Measurements from ENCODE around the gene ERRFI1. TPM values are rescaled to one million over a fixed set of nuclear protein-coding genes. Genes with fewer than 3 reads are reported as not detected.

Gene ERRFI1
- total and polyA plus RNA-seq, 10 donors = 2.0 to 12.5 (median 7.9) TPM

DNA sequence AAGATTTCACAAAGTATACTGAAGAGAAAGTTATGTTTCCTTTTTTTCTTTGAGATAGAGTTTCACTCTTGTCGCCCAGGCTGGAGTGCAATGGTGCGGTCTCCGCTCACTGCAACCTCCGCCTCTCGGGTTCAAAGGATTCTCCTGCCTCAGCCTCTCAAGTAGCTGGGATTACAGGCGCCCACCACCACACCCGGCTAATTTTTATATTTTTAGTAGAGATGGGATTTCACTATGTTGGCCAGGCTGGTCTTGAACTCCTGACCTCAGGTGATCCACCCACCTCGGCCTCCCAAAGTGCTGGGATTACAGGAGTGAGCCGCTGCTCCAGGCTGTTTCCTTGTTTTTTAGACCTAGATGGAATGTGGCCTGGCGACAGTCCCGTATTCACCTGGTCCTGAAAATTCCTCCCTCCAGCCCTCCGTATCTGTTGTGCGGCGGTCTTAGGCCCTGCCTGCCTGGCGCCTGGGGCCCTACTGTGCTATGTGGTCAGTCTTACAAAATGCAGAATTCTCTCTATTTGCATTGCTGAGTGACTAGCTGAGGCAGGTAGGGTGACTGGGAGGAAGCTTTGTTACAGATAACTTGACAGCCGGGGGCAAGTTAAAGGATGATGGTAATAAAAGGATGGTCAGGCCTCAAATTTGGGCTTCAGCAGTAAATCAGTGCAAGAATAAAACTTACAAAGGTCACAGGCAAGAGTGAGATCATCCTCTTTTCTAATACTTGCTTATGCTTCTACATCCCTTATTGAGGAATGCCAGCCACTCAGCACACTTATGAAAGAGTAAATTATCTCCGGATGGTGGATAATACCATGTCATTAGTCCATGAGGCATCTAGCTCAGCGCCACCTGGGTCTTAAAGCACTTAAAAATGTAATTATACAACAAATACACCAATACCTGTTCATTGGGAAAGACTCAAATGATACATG is 34.3 kb downstream of the ERRFI1 start:
- DNase-seq = no peak
- H3K9me3 ChIP-seq = no peaks in the 10 kb centered on the region
- H3K27ac ChIP-seq = no peak overlapping the region
- no peaks in the 10 kb centered on the region for H3K27me3 ChIP-seq (replicated peaks in 1 of 7)
- no peak overlapping the region for H3K4me3 ChIP-seq
- peaks cover 0 to 39% (median 6%) of the 10 kb centered on the region in 6 donors for H3K36me3 ChIP-seq
- intact Hi-C loops (cut with DNase I; ENCODE audit: low total_unique reads) = no loop called here
- 94 to 97% (median 96%) methylated on average over 18 of the region's 18 CpGs for WGBS, 5 donors
- H3K4me1 ChIP-seq = no peaks in the 10 kb centered on the region
- TF ChIP-seq POLR2A (IDR thresholded peaks at IDR 0.05) (no peak), POLR2AphosphoS5 (IDR thresholded peaks at IDR 0.05) (no peak), CTCF (IDR thresholded peaks at IDR 0.05 in 8 of 11, conservative IDR thresholded peaks at IDR 0.05 in 3 of 11) (no peak)

- Histone ChIP-seq H3K36me3 (peaks cover 0 to 53% (median 24%) of the 10 kb centered on the region in 6 donors), H3K27me3 (replicated peaks in 1 of 7) (no peaks in the 10 kb centered on the region), H3K4me1 (no peaks in the 10 kb centered on the region), H3K9me3 (no peaks in the 10 kb centered on the region), H3K4me3 (no peak overlapping the region), H3K27ac (peak overlapping the region in 1 of 8 donors; percentile 40)
- no peak for TF ChIP-seq POLR2AphosphoS5 (IDR thresholded peaks at IDR 0.05)
- no peak for TF ChIP-seq CTCF (IDR thresholded peaks at IDR 0.05 in 8 of 11, conservative IDR thresholded peaks at IDR 0.05 in 3 of 11)
- TF ChIP-seq POLR2A (IDR thresholded peaks at IDR 0.05) = no peak
- DNase-seq = no peak
- intact Hi-C loops (cut with DNase I; ENCODE audit: low total_unique reads) = no loop called here
- WGBS, 5 donors = 74 to 89% (median 82%) methylated on average over 2 of the region's 2 CpGs
Observed at GRCh38 chr1:7989762-7990428, 36.2 kb downstream of the ERRFI1 start.

- Histone ChIP-seq H3K36me3 (peaks cover 0 to 66% (median 36%) of the 10 kb centered on the region in 6 donors), H3K27me3 (replicated peaks in 1 of 7) (no peaks in the 10 kb centered on the region), H3K4me3 (no peak overlapping the region), H3K9me3 (no peaks in the 10 kb centered on the region), H3K27ac (no peak overlapping the region), H3K4me1 (no peaks in the 10 kb centered on the region)
- WGBS, 5 donors = 67 to 91% (median 81%) methylated on average over 1 of the region's 1 CpG
- no peak for TF ChIP-seq CTCF (IDR thresholded peaks at IDR 0.05 in 8 of 11, conservative IDR thresholded peaks at IDR 0.05 in 3 of 11)
- no peak for TF ChIP-seq POLR2AphosphoS5 (IDR thresholded peaks at IDR 0.05)
- no peak for TF ChIP-seq POLR2A (IDR thresholded peaks at IDR 0.05)
- intact Hi-C loops (cut with DNase I; ENCODE audit: low total_unique reads) = no loop called here
- DNase-seq = no peak
Observed at GRCh38 chr1:7988576-7988975, 37.5 kb downstream of the ERRFI1 start.

- intact Hi-C loops (cut with DNase I; ENCODE audit: low total_unique reads) = no loop called here
- Histone ChIP-seq H3K36me3 (peaks cover 0 to 77% (median 44%) of the 10 kb centered on the region in 6 donors), H3K9me3 (no peaks in the 10 kb centered on the region), H3K4me1 (peaks cover 0 to 10% (median 2%) of the 10 kb centered on the region in 6 donors), H3K27ac (no peak overlapping the region), H3K27me3 (replicated peaks in 1 of 7) (no peaks in the 10 kb centered on the region), H3K4me3 (no peak overlapping the region)
- TF ChIP-seq POLR2AphosphoS5 (IDR thresholded peaks at IDR 0.05) (no peak), CTCF (IDR thresholded peaks at IDR 0.05 in 8 of 11, conservative IDR thresholded peaks at IDR 0.05 in 3 of 11) (no peak), POLR2A (IDR thresholded peaks at IDR 0.05) (no peak)
- DNase-seq = no peak
- WGBS, 5 donors = 91 to 98% (median 96%) methylated on average over 7 of the region's 7 CpGs
Observed at GRCh38 chr1:7987528-7987927, 38.6 kb downstream of the ERRFI1 start.

Data from spleen (tissue), 11 donors.